ENCODE measurements around the gene YRDC. TPM values are rescaled to one million over a fixed set of nuclear protein-coding genes. Genes with fewer than 3 reads are reported as not detected.
A peak's percentile ranks its signal among the peaks of the same experiment; 100 is the strongest.

YRDC gene
- polyA plus RNA-seq, 3 donors from 2014 or later, result 17.7 to 44.1 (median 41.3) TPM

GRCh38 chr1:37839676-37840075 is 31.7 kb upstream of the YRDC start:
- H3K4me3 Mint-ChIP-seq, result no peak overlapping the region
- no peaks in the 10 kb centered on the region for H3K9me3 Mint-ChIP-seq
- peak overlapping the region in 1 of 6 donors; percentile 6 for H3K27ac Mint-ChIP-seq
- H3K36me3 Mint-ChIP-seq, result peaks cover 8 to 31% (median 10%) of the 10 kb centered on the region in 3 donors
- peaks cover 2 to 11% of the 10 kb centered on the region in 2 donors for H3K4me1 Mint-ChIP-seq
- H3K27me3 Mint-ChIP-seq (ENCODE audit: low read depth in 3 of 3), result no peaks in the 10 kb centered on the region
- DNase-seq, result no peak

DNA sequence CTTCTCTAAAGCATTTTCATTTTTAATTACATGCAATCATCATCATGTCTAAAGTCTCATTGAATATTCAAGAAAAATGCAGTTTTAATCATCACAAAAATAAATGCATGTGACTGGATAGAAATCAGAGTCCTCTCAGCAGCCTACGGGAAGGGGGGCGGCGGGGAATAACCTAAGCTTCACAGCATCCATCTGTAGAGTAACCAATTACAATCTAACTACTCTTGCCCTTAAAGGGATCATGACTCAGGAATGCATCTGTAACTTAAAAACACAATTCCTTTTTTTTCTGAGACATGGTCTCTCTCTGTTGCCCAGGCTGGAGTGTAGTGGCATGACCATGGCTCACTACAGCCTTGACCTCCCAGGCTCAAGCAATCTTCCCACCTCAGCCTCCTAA is 28.8 kb upstream of the YRDC start:
- no peak for DNase-seq
- Mint-ChIP-seq H3K4me1 (no peaks in the 10 kb centered on the region), H3K9me3 (no peaks in the 10 kb centered on the region), H3K27me3 (ENCODE audit: low read depth in 3 of 3) (peaks cover 0 to 1% (median 0%) of the 10 kb centered on the region in 3 donors), H3K27ac (no peak overlapping the region), H3K4me3 (no peak overlapping the region), H3K36me3 (peaks cover 18 to 49% (median 20%) of the 10 kb centered on the region in 3 donors)

- H3K4me1 Mint-ChIP-seq, result no peaks in the 10 kb centered on the region
- H3K27ac Mint-ChIP-seq, result no peak overlapping the region
- no peak for DNase-seq
- H3K27me3 Mint-ChIP-seq (ENCODE audit: low read depth in 3 of 3), result peaks cover 0 to 1% (median 0%) of the 10 kb centered on the region in 3 donors
- H3K4me3 Mint-ChIP-seq, result no peak overlapping the region
- H3K36me3 Mint-ChIP-seq, result peaks cover 13 to 51% (median 27%) of the 10 kb centered on the region in 3 donors
- H3K9me3 Mint-ChIP-seq, result no peaks in the 10 kb centered on the region
Measured at GRCh38 chr1:37831809-37832208, 23.8 kb upstream of the YRDC start.

GRCh38 chr1:37831109-37831508 is 23.1 kb upstream of the YRDC start:
- no peak overlapping the region for H3K4me3 Mint-ChIP-seq

GRCh38 chr1:37828410-37829074 is 20.5 kb upstream of the YRDC start:
- H3K27me3 Mint-ChIP-seq (ENCODE audit: low read depth in 3 of 3), result peaks cover 0 to 1% (median 0%) of the 10 kb centered on the region in 3 donors
- no peak overlapping the region for H3K4me3 Mint-ChIP-seq
- no peaks in the 10 kb centered on the region for H3K9me3 Mint-ChIP-seq
- peaks cover 4 to 39% (median 16%) of the 10 kb centered on the region in 3 donors for H3K36me3 Mint-ChIP-seq
- H3K4me1 Mint-ChIP-seq, result peaks cover 2 to 3% of the 10 kb centered on the region in 2 donors
- no peak for DNase-seq
- H3K27ac Mint-ChIP-seq, result peak overlapping the region in 1 of 6 donors; percentile 34

More at GRCh38 chr1:37831109-37831508, 23.1 kb upstream of the YRDC start:
- Mint-ChIP-seq H3K27ac (no peak overlapping the region), H3K4me1 (no peaks in the 10 kb centered on the region), H3K9me3 (no peaks in the 10 kb centered on the region), H3K27me3 (ENCODE audit: low read depth in 3 of 3) (peaks cover 0 to 1% (median 0%) of the 10 kb centered on the region in 3 donors), H3K36me3 (peaks cover 13 to 47% (median 27%) of the 10 kb centered on the region in 3 donors)
- no peak for DNase-seq

GRCh38 chr1:37825506-37825905 is 17.5 kb upstream of the YRDC start:
- peak overlapping the region in 4 of 6 donors; percentile 6 to 65 (median 48) for H3K27ac Mint-ChIP-seq
- H3K9me3 Mint-ChIP-seq, result no peaks in the 10 kb centered on the region
- DNase-seq, result no peak
- no peak overlapping the region for H3K4me3 Mint-ChIP-seq
- H3K27me3 Mint-ChIP-seq (ENCODE audit: low read depth in 3 of 3), result no peaks in the 10 kb centered on the region
- peaks cover 5 to 35% (median 10%) of the 10 kb centered on the region in 3 donors for H3K36me3 Mint-ChIP-seq
- peaks cover 15 to 22% of the 10 kb centered on the region in 2 donors for H3K4me1 Mint-ChIP-seq

- no peaks in the 10 kb centered on the region for H3K27me3 Mint-ChIP-seq (ENCODE audit: low read depth in 3 of 3)
- no peaks in the 10 kb centered on the region for H3K9me3 Mint-ChIP-seq
- peaks cover 15 to 22% of the 10 kb centered on the region in 2 donors for H3K4me1 Mint-ChIP-seq
- H3K4me3 Mint-ChIP-seq, result no peak overlapping the region
- H3K36me3 Mint-ChIP-seq, result peaks cover 5 to 33% (median 10%) of the 10 kb centered on the region in 3 donors
- DNase-seq, result no peak
- peak overlapping the region in 4 of 6 donors; percentile 2 to 71 (median 42) for H3K27ac Mint-ChIP-seq
Measured at GRCh38 chr1:37824001-37824400, 16.0 kb upstream of the YRDC start.

GRCh38 chr1:37822906-37823815 is 15.2 kb upstream of the YRDC start:
- Mint-ChIP-seq H3K36me3 (peaks cover 5 to 33% (median 10%) of the 10 kb centered on the region in 3 donors), H3K4me1 (peaks cover 15 to 22% of the 10 kb centered on the region in 2 donors), H3K4me3 (peak overlapping the region in 1 of 5 donors; percentile 3), H3K27ac (peak overlapping the region; percentile 48 to 92 (median 86)), H3K27me3 (ENCODE audit: low read depth in 3 of 3) (no peaks in the 10 kb centered on the region), H3K9me3 (no peaks in the 10 kb centered on the region)
- DNase-seq, result peak; percentile 33 to 59 (median 46)

- H3K9me3 Mint-ChIP-seq, result no peaks in the 10 kb centered on the region
- peaks cover 5 to 28% (median 10%) of the 10 kb centered on the region in 3 donors for H3K36me3 Mint-ChIP-seq
- DNase-seq, result no peak
- peaks cover 15 to 22% of the 10 kb centered on the region in 2 donors for H3K4me1 Mint-ChIP-seq
- peak overlapping the region in 2 of 6 donors; percentile 48 to 89 for H3K27ac Mint-ChIP-seq
- H3K4me3 Mint-ChIP-seq, result no peak overlapping the region
- peaks cover 0 to 1% (median 1%) of the 10 kb centered on the region in 3 donors for H3K27me3 Mint-ChIP-seq (ENCODE audit: low read depth in 3 of 3)
Measured at GRCh38 chr1:37821481-37821880, 13.5 kb upstream of the YRDC start.

DNA sequence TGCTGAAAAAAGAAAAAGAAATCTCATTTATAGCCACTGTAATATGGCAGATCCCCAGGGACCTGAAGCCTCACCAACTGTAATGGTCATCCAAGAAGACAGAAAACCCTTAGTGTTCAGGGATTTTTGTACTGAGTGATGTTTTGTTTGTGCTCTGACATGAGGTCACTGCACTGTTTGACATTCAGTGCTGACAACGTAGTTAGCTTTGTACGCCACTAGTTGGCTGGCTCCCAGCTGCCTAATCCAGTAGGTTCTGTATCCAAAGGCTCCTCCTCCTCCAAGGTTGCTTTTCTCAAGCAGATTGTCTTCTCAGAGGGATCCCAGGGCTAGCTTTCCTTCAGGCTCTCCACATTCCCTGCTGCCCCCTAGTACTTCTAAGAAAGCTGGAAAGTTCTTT is 9.5 kb upstream of the YRDC start:
- Mint-ChIP-seq H3K27ac (no peak overlapping the region), H3K4me3 (no peak overlapping the region)

DNA sequence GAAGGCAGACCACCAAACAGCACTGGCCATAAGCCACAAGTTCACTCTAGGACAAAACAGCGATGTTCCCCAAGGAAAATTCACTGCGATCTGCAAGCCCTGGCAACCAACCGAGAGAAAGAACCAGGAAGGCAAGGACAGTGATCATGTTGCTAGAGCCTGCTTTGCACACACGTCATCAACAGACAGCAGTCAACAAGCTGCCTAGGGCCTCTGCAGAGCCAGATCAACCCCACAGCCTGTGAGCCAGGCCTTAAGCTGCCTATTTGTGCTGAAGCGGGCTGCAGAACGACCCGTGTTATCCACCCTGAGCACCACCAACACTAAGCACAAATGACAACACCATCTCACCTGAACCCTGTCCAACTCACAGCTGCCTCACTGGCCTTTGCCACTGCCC is 6.2 kb upstream of the YRDC start:
- Mint-ChIP-seq H3K9me3 (no peaks in the 10 kb centered on the region), H3K36me3 (peaks cover 0 to 9% (median 0%) of the 10 kb centered on the region in 3 donors), H3K4me1 (peaks cover 8 to 11% of the 10 kb centered on the region in 2 donors), H3K27ac (peak overlapping the region in 1 of 6 donors; percentile 29), H3K27me3 (ENCODE audit: low read depth in 3 of 3) (peaks cover 0 to 3% (median 1%) of the 10 kb centered on the region in 3 donors), H3K4me3 (no peak overlapping the region)
- no peak for DNase-seq

More for the DNA sequence above, 9.5 kb upstream of the YRDC start:
- peaks cover 6 to 9% of the 10 kb centered on the region in 2 donors for H3K4me1 Mint-ChIP-seq
- H3K9me3 Mint-ChIP-seq, result no peaks in the 10 kb centered on the region
- peaks cover 5 to 27% (median 10%) of the 10 kb centered on the region in 3 donors for H3K36me3 Mint-ChIP-seq
- DNase-seq, result no peak
- peaks cover 0 to 3% (median 1%) of the 10 kb centered on the region in 3 donors for H3K27me3 Mint-ChIP-seq (ENCODE audit: low read depth in 3 of 3)

- peak overlapping the region in 2 of 6 donors; percentile 34 to 49 for H3K27ac Mint-ChIP-seq
- no peak overlapping the region for H3K4me3 Mint-ChIP-seq
- H3K9me3 Mint-ChIP-seq, result no peaks in the 10 kb centered on the region
- no peak for DNase-seq
- peaks cover 0 to 3% (median 3%) of the 10 kb centered on the region in 3 donors for H3K27me3 Mint-ChIP-seq (ENCODE audit: low read depth in 3 of 3)
- peaks cover 14 to 17% of the 10 kb centered on the region in 2 donors for H3K4me1 Mint-ChIP-seq
- peaks cover 0 to 9% (median 0%) of the 10 kb centered on the region in 3 donors for H3K36me3 Mint-ChIP-seq
Measured at GRCh38 chr1:37813529-37814145, 5.6 kb upstream of the YRDC start.

GRCh38 chr1:37811027-37811655 is 3.1 kb upstream of the YRDC start:
- H3K36me3 Mint-ChIP-seq, result peaks cover 0 to 9% (median 0%) of the 10 kb centered on the region in 3 donors
- peak overlapping the region in 5 of 6 donors; percentile 5 to 76 (median 53) for H3K27ac Mint-ChIP-seq
- peak; percentile 45 to 60 (median 57) for DNase-seq
- peaks cover 0 to 4% (median 4%) of the 10 kb centered on the region in 3 donors for H3K27me3 Mint-ChIP-seq (ENCODE audit: low read depth in 3 of 3)
- peaks cover 26 to 28% of the 10 kb centered on the region in 2 donors for H3K4me1 Mint-ChIP-seq
- H3K4me3 Mint-ChIP-seq, result no peak overlapping the region
- H3K9me3 Mint-ChIP-seq, result no peaks in the 10 kb centered on the region
